H9 (cell line): Measurements from ENCODE around the gene MCAM. TPM values are rescaled to one million over a fixed set of nuclear protein-coding genes. Genes with fewer than 3 reads are reported as not detected.

Experiments used
- DNase-seq: peaks from one replicate; pipeline ENCODE4 v3.0.0-alpha.2; 2017
- H2AFZ ChIP-seq: one replicate; pipeline ENCODE4 v1.6.1; 2013; ENCODE audit warnings: mild to moderate bottlenecking, low read length, control low read depth, moderate library complexity
- H2AK5ac ChIP-seq: 2 replicates; pipeline ENCODE4 v1.6.1; 2013; ENCODE audit warnings: low read length, control low read depth, mixed read lengths; ENCODE audit not compliant: insufficient read length
- H2BK120ac ChIP-seq: one replicate; pipeline ENCODE4 v1.6.1; 2013; ENCODE audit warnings: low read depth, mild to moderate bottlenecking, low read length, control low read depth, inconsistent platforms; ENCODE audit not compliant: poor library complexity, severe bottlenecking
- H2BK12ac ChIP-seq: 2 replicates; pipeline ENCODE4 v1.6.1; 2013; ENCODE audit warnings: low read length, control low read depth, mixed read lengths, low read depth; ENCODE audit not compliant: insufficient read length
- H2BK15ac ChIP-seq: 2 replicates; pipeline ENCODE4 v1.6.1; 2013; ENCODE audit warnings: low read depth, low read length, control low read depth
- H2BK20ac ChIP-seq: one replicate; pipeline ENCODE4 v1.6.1; 2013; ENCODE audit warnings: low read depth, mild to moderate bottlenecking, low read length, control low read depth, inconsistent platforms; ENCODE audit not compliant: poor library complexity, severe bottlenecking
- H2BK5ac ChIP-seq: 2 replicates; pipeline ENCODE4 v1.6.1; 2013; ENCODE audit warnings: low read length, control low read depth, mixed read lengths; ENCODE audit not compliant: insufficient read length
- H3K14ac ChIP-seq: 2 replicates; pipeline ENCODE4 v1.6.1; 2013; ENCODE audit warnings: low read length, control low read depth; ENCODE audit not compliant: insufficient read depth
- H3K18ac ChIP-seq: 2 replicates; pipeline ENCODE4 v1.6.1; 2013; ENCODE audit warnings: low read depth, mild to moderate bottlenecking, mixed read lengths, low read length, control low read depth; ENCODE audit not compliant: insufficient read length
- H3K23ac ChIP-seq: 2 replicates; pipeline ENCODE4 v1.6.1; 2013; ENCODE audit warnings: low read length, control low read depth, mixed read lengths, low read depth; ENCODE audit not compliant: insufficient read length
- H3K23me2 ChIP-seq: 2 replicates; pipeline ENCODE4 v1.6.1; 2013; ENCODE audit warnings: low read depth, mild to moderate bottlenecking, mixed read lengths, low read length, control low read depth; ENCODE audit not compliant: insufficient read length, poor library complexity, severe bottlenecking
- H3K27ac ChIP-seq: 2 replicates; pipeline ENCODE4 v1.5.1; 2013; ENCODE audit warnings: low read length, control low read depth, mixed read lengths, low read depth; ENCODE audit not compliant: insufficient read length
- H3K27me3 ChIP-seq: 2 replicates; pipeline ENCODE4 v1.6.1; 2013; ENCODE audit warnings: low read length, control low read depth, inconsistent platforms; ENCODE audit not compliant: insufficient read depth
- H3K4ac ChIP-seq: 2 replicates; pipeline ENCODE4 v1.6.1; 2013; ENCODE audit warnings: low read depth, mild to moderate bottlenecking, control low read depth, inconsistent platforms, low read length, moderate library complexity
- H3K4me1 ChIP-seq: 2 replicates; pipeline ENCODE4 v1.6.1; 2013; ENCODE audit warnings: low read length, control low read depth, inconsistent platforms; ENCODE audit not compliant: insufficient read depth
- H3K4me2 ChIP-seq: 2 replicates; pipeline ENCODE4 v1.6.1; 2013; ENCODE audit warnings: low read length, control low read depth, mixed read lengths; ENCODE audit not compliant: insufficient read length, insufficient read depth
- H3K56ac ChIP-seq: 2 replicates; pipeline ENCODE4 v1.6.1; 2013; ENCODE audit warnings: low read depth, mild to moderate bottlenecking, mixed read lengths, low read length, control low read depth; ENCODE audit not compliant: insufficient read length
- H3K79me1 ChIP-seq: 2 replicates; pipeline ENCODE4 v1.6.1; 2013; ENCODE audit warnings: low read depth, mild to moderate bottlenecking, moderate library complexity, low read length, control low read depth, inconsistent platforms; ENCODE audit not compliant: insufficient read depth, poor library complexity, severe bottlenecking
- H3K79me2 ChIP-seq: 2 replicates; pipeline ENCODE4 v1.6.1; 2013; ENCODE audit warnings: low read length, control low read depth, inconsistent platforms; ENCODE audit not compliant: insufficient read depth
- H3K9ac ChIP-seq: 2 replicates; pipeline ENCODE4 v1.6.1; 2013; ENCODE audit warnings: low read length, control low read depth, mixed read lengths; ENCODE audit not compliant: insufficient read length; ENCODE audit errors: extremely low read depth
- H3K9me3 ChIP-seq: one replicate; pipeline ENCODE4 v1.6.1; 2013; ENCODE audit warnings: low read depth, low read length, inconsistent platforms; ENCODE audit not compliant: control insufficient read depth
- H3T11ph ChIP-seq: one replicate; pipeline ENCODE4 v1.6.1; 2013; ENCODE audit warnings: mild to moderate bottlenecking, low read length, control low read depth, inconsistent platforms
- H4K20me1 ChIP-seq: one replicate; pipeline ENCODE4 v1.6.1; 2013; ENCODE audit not compliant: control insufficient read depth, insufficient read length, insufficient read depth
- H4K5ac ChIP-seq: 2 replicates; pipeline ENCODE4 v1.6.1; 2013; ENCODE audit warnings: low read depth, mild to moderate bottlenecking, mixed read lengths, low read length, control low read depth; ENCODE audit not compliant: insufficient read length
- H4K8ac ChIP-seq: replicated peaks from 2 replicates; pipeline ENCODE4 v1.6.1; 2013; ENCODE audit warnings: low read length, control low read depth, mixed read lengths, low read depth; ENCODE audit not compliant: insufficient read length
- H4K91ac ChIP-seq: 2 replicates; pipeline ENCODE4 v1.6.1; 2013; ENCODE audit warnings: low read depth, mild to moderate bottlenecking, moderate library complexity, mixed read lengths, low read length, control low read depth; ENCODE audit not compliant: insufficient read length
- H3K27ac Mint-ChIP-seq, 3 experiments: 2 replicates in 2 of 3; 3 replicates in 1 of 3; pipeline ENCODE4 v1.8.0; 2020 to 2021; ENCODE audit warnings: mixed read lengths in 3 of 3, mild to moderate bottlenecking in 1 of 3, moderate library complexity in 1 of 3
- H3K27me3 Mint-ChIP-seq: 2 replicates; pipeline ENCODE4 v1.8.0; 2021; ENCODE audit warnings: low read depth, mild to moderate bottlenecking, moderate library complexity, mixed read lengths
- H3K36me3 Mint-ChIP-seq, 3 experiments: 2 replicates in 2 of 3; 3 replicates in 1 of 3; pipeline ENCODE4 v1.8.0; 2020 to 2021; ENCODE audit warnings: low read depth in 3 of 3, mixed read lengths in 3 of 3; ENCODE audit not compliant: insufficient read depth in 1 of 3
- H3K4me1 Mint-ChIP-seq, 2 experiments: 2 replicates each; pipeline ENCODE4 v1.8.0; 2020; ENCODE audit warnings: mixed read lengths in 2 of 2
- H3K4me3 Mint-ChIP-seq, 2 experiments: 2 replicates in 1 of 2; 3 replicates in 1 of 2; pipeline ENCODE4 v1.8.0; 2020 to 2021; ENCODE audit warnings: mild to moderate bottlenecking in 2 of 2, mixed read lengths in 2 of 2, moderate library complexity in 1 of 2
- H3K9me3 Mint-ChIP-seq, 2 experiments: 2 replicates in 1 of 2; 3 replicates in 1 of 2; pipeline ENCODE4 v1.8.0; 2020; ENCODE audit warnings: mild to moderate bottlenecking in 2 of 2, mixed read lengths in 2 of 2, moderate library complexity in 1 of 2
- CTCF ChIP-seq: fragments of 200-600 bp; sonication (generic); conservative IDR thresholded peaks from 3 replicates; pipeline ENCODE4 v1.8.0; 2021; ENCODE audit warnings: antibody characterized with exemption, mild to moderate bottlenecking
- WGBS: extraction: QIAGEN DNeasy Blood & Tissue Kit; methylation state at CpG from one replicate; pipeline ENCODE4 v1.1.7; 2013; ENCODE audit warnings: missing lambda C conversion rate, low lambda C conversion rate, mixed read lengths; ENCODE audit not compliant: insufficient read length; ENCODE audit errors: extremely low coverage; 5-methylcytosine and 5-hydroxymethylcytosine counted together
- total RNA-seq: library from RNA; stranded (reverse); gene quantifications from 2 replicates; pipeline ENCODE4 v1.2.1, GENCODE V29; 2021

MCAM gene
- total RNA-seq, 1 experiment from 2014 or later = 21.5 TPM

DNA sequence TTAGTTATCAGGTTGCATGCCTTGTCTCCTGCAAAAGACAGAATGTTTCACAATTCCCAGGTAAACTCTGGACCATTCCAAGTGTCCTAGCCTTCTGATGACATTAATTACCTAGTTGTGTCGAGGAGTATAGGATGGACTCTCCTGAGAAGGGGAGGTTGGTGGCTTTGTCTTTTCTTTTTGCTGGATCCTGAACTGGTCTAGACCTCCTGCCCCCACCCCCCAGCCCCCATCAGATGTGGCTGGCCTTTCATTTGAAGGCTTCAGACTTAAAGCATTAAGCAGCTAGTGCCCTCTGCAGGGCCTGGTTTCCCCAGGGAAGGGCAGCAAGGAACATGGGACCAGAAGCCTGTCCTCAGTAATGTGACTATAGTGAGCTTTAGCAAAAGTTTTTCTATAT lies 9.7 kb downstream of the MCAM start:
- no peak overlapping the region for H2BK12ac ChIP-seq
- H2AK5ac ChIP-seq = no peak overlapping the region
- no peaks in the 10 kb centered on the region for H3K79me1 ChIP-seq
- no peak overlapping the region for H3K14ac ChIP-seq
- H4K8ac ChIP-seq = no peak overlapping the region
- H3K9ac ChIP-seq = no peak overlapping the region
- no peak overlapping the region for H3K27ac ChIP-seq
- peaks cover 5 to 64% (median 43%) of the 10 kb centered on the region in 3 experiments; a peak in 6 of 7 replicates for H3K36me3 Mint-ChIP-seq
- no peak overlapping the region for H3K23ac ChIP-seq
- no peak overlapping the region for H3K56ac ChIP-seq
- no CpG with 5 or more reads among the region's 1 CpG for WGBS
- H2BK5ac ChIP-seq = no peak overlapping the region
- no peaks in the 10 kb centered on the region for H3K23me2 ChIP-seq
- no peak overlapping the region for H2BK20ac ChIP-seq
- DNase-seq = no peak
- no peaks in the 10 kb centered on the region for H3K9me3 ChIP-seq
- H3K79me2 ChIP-seq = no peaks in the 10 kb centered on the region
- no peak overlapping the region for H4K5ac ChIP-seq
- no peak overlapping the region for H2AFZ ChIP-seq
- H3K4me1 ChIP-seq = no peaks in the 10 kb centered on the region
- H2BK120ac ChIP-seq = no peak overlapping the region
- H2BK15ac ChIP-seq = no peak overlapping the region
- no peak overlapping the region for H3K4me3 Mint-ChIP-seq
- no peak overlapping the region; a peak in 1 of 7 replicates for H3K27ac Mint-ChIP-seq
- no peaks in the 10 kb centered on the region for H3K27me3 ChIP-seq
- no peak overlapping the region for H3T11ph ChIP-seq
- no peak overlapping the region for H3K18ac ChIP-seq
- no peak overlapping the region for H4K91ac ChIP-seq
- no peak overlapping the region for H3K4ac ChIP-seq
- no peaks in the 10 kb centered on the region; the same call in 1 of the 2 replicates for H3K27me3 Mint-ChIP-seq
- TF ChIP-seq CTCF = peak; percentile 42; the same call in 2 of the 3 replicates
- H3K4me2 ChIP-seq = no peak overlapping the region
- H3K9me3 Mint-ChIP-seq = no peaks in the 10 kb centered on the region
- peaks cover 10 to 18% of the 10 kb centered on the region in 2 experiments; a peak in 3 of 4 replicates for H3K4me1 Mint-ChIP-seq
- H4K20me1 ChIP-seq = no peaks in the 10 kb centered on the region
